B cell (primary cell): ENCODE results near the gene KIAA1614.

Experiments
- EZH2 ChIP-seq: IDR thresholded peaks from 2 replicates; pipeline ENCODE4 v1.6.1; 2012; ENCODE audit warnings: borderline replicate concordance, low read depth, mild to moderate bottlenecking, moderate library complexity, low read length; ENCODE audit not compliant: insufficient read depth, poor library complexity, severe bottlenecking
- TF ChIP-seq, protein P1 (sequence below): fragments of 200-600 bp; IDR thresholded peaks from one replicate; pipeline ENCODE4 v1.8.0; 2022; ENCODE audit warnings: antibody characterized with exemption, mild to moderate bottlenecking

DNA sequence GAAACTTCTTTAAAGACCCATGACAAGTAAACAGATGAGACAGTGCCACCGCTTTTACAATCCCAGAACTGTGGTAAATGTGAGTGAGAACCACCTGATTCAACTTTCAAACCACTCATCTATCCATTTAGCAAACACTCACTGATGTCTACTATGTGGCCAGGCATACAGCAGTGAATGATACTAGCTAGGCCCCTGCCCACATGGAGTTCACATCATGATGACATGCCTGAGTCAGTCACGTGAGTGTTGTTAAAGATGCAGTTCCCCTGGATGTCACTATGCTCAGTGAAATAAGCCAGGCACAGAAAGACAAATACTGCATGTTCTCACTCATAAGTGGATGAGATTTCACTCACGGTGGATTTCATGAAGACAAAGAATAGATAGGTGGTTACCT lies 81.6 kb downstream of the KIAA1614 start:
- TF ChIP-seq, protein P1, sequence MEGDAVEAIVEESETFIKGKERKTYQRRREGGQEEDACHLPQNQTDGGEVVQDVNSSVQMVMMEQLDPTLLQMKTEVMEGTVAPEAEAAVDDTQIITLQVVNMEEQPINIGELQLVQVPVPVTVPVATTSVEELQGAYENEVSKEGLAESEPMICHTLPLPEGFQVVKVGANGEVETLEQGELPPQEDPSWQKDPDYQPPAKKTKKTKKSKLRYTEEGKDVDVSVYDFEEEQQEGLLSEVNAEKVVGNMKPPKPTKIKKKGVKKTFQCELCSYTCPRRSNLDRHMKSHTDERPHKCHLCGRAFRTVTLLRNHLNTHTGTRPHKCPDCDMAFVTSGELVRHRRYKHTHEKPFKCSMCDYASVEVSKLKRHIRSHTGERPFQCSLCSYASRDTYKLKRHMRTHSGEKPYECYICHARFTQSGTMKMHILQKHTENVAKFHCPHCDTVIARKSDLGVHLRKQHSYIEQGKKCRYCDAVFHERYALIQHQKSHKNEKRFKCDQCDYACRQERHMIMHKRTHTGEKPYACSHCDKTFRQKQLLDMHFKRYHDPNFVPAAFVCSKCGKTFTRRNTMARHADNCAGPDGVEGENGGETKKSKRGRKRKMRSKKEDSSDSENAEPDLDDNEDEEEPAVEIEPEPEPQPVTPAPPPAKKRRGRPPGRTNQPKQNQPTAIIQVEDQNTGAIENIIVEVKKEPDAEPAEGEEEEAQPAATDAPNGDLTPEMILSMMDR = no peak
- no peak for TF ChIP-seq EZH2
